A549 (cell line): ENCODE results near the gene UBE2S. TPM values are rescaled to one million over a fixed set of nuclear protein-coding genes. Genes with fewer than 3 reads are reported as not detected.
A peak's percentile ranks its signal among the peaks of the same experiment; 100 is the strongest.

ENCODE experiments used
- ATAC-seq, 2 experiments: fragments of 200-7000 bp in 1 of 2; fragments of >200 bp in 1 of 2; cut with Nextera tagmentation in 1 of 2; cut with Tn5 transposase in 1 of 2; 3 replicates each; pipeline versions ENCODE4 v1.8.0 to v1.9.1; 2018 to 2020; ENCODE audit warnings: mild to moderate bottlenecking in 1 of 2, moderate library complexity in 1 of 2
- CTCF ChIA-PET: fragments of 300-600 bp; sonication (Branson Sonifier 250); formaldehyde crosslinking; extraction: SDS; loops from one replicate; lab custom pipeline; 2021; ENCODE audit warnings: antibody characterized with exemption, inconsistent platforms; lab: Yijun Ruan, JAX
- POLR2A ChIA-PET: fragments of 350-600 bp; formaldehyde crosslinking; extraction: SDS; loops from one replicate; lab custom pipeline; 2021; ENCODE audit warnings: antibody characterized with exemption, inconsistent platforms; lab: Yijun Ruan, JAX
- DNase-seq, 2 experiments: peaks; one replicate each; pipeline versions ENCODE4 v3.0.0 to v3.0.0-alpha.2; 2011 to 2016; ENCODE audit warnings: low read depth in 1 of 2, low spot score in 1 of 2
- FAIRE-seq: peaks from 2 replicates; lab custom pipeline; 2011; peaks lifted over from hg19 to GRCh38; lab: Jason Lieb, UNC
- H3K27ac ChIP-seq, 2 experiments: fragments of >200 bp; sonication (Bioruptor Twin); formaldehyde crosslinking; 3 replicates each; pipeline ENCODE4 v1.5.1; 2016 to 2017
- H3K4me1 ChIP-seq: fragments of >200 bp; sonication (Bioruptor Twin); formaldehyde crosslinking; 3 replicates; pipeline ENCODE4 v1.6.1; 2016
- H3K4me2 ChIP-seq: fragments of >200 bp; sonication (Bioruptor Twin); formaldehyde crosslinking; 3 replicates; pipeline ENCODE4 v1.6.1; 2016
- H3K4me3 ChIP-seq: fragments of >200 bp; sonication (Bioruptor Twin); formaldehyde crosslinking; 3 replicates; pipeline ENCODE4 v1.5.1; 2016
- H3K9me3 ChIP-seq: fragments of >200 bp; sonication (Bioruptor Twin); formaldehyde crosslinking; 3 replicates; pipeline ENCODE4 v1.6.1; 2016
- CBX8 ChIP-seq: fragments of 200-600 bp; sonication (generic); IDR thresholded peaks from 2 replicates; pipeline ENCODE4 v1.6.1; 2016
- CEBPB ChIP-seq, 2 experiments: fragments of >200 bp in 1 of 2; sonication (Bioruptor Twin) in 1 of 2; formaldehyde crosslinking in 1 of 2; IDR thresholded peaks; 2 replicates each; pipeline ENCODE4 v1.6.1; 2012 to 2016
- CHD4 ChIP-seq: fragments of 200-600 bp; sonication (generic); IDR thresholded peaks from 2 replicates; pipeline ENCODE4 v1.6.1; 2016; ENCODE audit warnings: antibody characterized with exemption, mild to moderate bottlenecking, borderline replicate concordance
- EP300 ChIP-seq, 2 experiments: fragments of >200 bp; sonication (Bioruptor Twin); formaldehyde crosslinking; IDR thresholded peaks; 2 replicates in 1 of 2; 3 replicates in 1 of 2; pipeline ENCODE4 v1.6.1; 2016 to 2017
- ESRRA ChIP-seq: fragments of 150-350 bp; IDR thresholded peaks from 2 replicates; pipeline ENCODE4 v1.6.1; 2014; ENCODE audit warnings: mild to moderate bottlenecking, low read length, borderline replicate concordance
- FOSL2 ChIP-seq, 2 experiments: fragments of 450-650 bp in 1 of 2; fragments of >200 bp in 1 of 2; sonication (Bioruptor Twin) in 1 of 2; formaldehyde crosslinking; IDR thresholded peaks; 2 replicates each; pipeline versions ENCODE4 v1.5.0 to v1.6.1; 2016 to 2020; ENCODE audit warnings: mild to moderate bottlenecking in 1 of 2, moderate library complexity in 1 of 2
- GATA3 ChIP-seq: IDR thresholded peaks from 2 replicates; pipeline ENCODE4 v1.6.1; 2012; ENCODE audit warnings: borderline replicate concordance
- HOXB13 ChIP-seq: fragments of 250-450 bp; sonication (Bioruptor Pico); IDR thresholded peaks from 2 replicates; pipeline ENCODE4 v1.5.0; 2020; ENCODE audit warnings: low read depth, mild to moderate bottlenecking, moderate library complexity
- HOXB5 ChIP-seq: fragments of 250-450 bp; sonication (Bioruptor Pico); IDR thresholded peaks from 2 replicates; pipeline ENCODE4 v1.5.0; 2020; ENCODE audit warnings: mild to moderate bottlenecking, moderate library complexity
- PHF8 ChIP-seq: fragments of 200-600 bp; sonication (generic); IDR thresholded peaks from 2 replicates; pipeline ENCODE4 v1.6.1; 2016; ENCODE audit warnings: low read depth, mild to moderate bottlenecking, antibody characterized with exemption, moderate library complexity, borderline replicate concordance
- RAD21 ChIP-seq, 2 experiments: fragments of >200 bp in 1 of 2; sonication (Bioruptor Twin) in 1 of 2; formaldehyde crosslinking in 1 of 2; IDR thresholded peaks in 1 of 2; conservative IDR thresholded peaks in 1 of 2; 2 replicates in 1 of 2; 3 replicates in 1 of 2; pipeline ENCODE4 v1.6.1; 2012 to 2018; ENCODE audit warnings: inconsistent platforms in 1 of 2
- RARB ChIP-seq: fragments of 250-450 bp; sonication (Bioruptor Pico); IDR thresholded peaks from 2 replicates; pipeline ENCODE4 v1.8.0; 2021; ENCODE audit warnings: mild to moderate bottlenecking, moderate library complexity
- RCOR1 ChIP-seq: fragments of 150-350 bp; IDR thresholded peaks from 2 replicates; pipeline ENCODE4 v1.6.1; 2014; ENCODE audit warnings: antibody characterized with exemption, low read length, low read depth
- RNF2 ChIP-seq: fragments of 200-600 bp; sonication (generic); IDR thresholded peaks from 2 replicates; pipeline ENCODE4 v1.6.1; 2016; ENCODE audit warnings: low read depth, mild to moderate bottlenecking, antibody characterized with exemption, moderate library complexity, borderline replicate concordance
- SMC3 ChIP-seq: fragments of >200 bp; sonication (Bioruptor Twin); formaldehyde crosslinking; IDR thresholded peaks from 3 replicates; pipeline ENCODE4 v1.6.1; 2018; ENCODE audit warnings: inconsistent platforms
- TFCP2L1 ChIP-seq: fragments of 250-450 bp; sonication (Bioruptor Pico); IDR thresholded peaks from 2 replicates; pipeline ENCODE4 v1.5.0; 2021; ENCODE audit warnings: mild to moderate bottlenecking
- whole genome bisulfite sequencing: methylation state at CpG from one replicate; pipeline ENCODE4 v1.1.6; 2017; ENCODE audit errors: missing lambda C conversion rate; 5-methylcytosine and 5-hydroxymethylcytosine counted together
- polyA plus RNA-seq, 4 experiments: library from polyadenylated mRNA; depleted of rRNA in 3 of 4; stranded (reverse); fragments of >200 nt; fragmentation: RNase III in 1 of 4; extraction: RNeasy Plus Mini Kit Qiagen cat#74134 plus additional on column Dnase treatment in 1 of 4; gene quantifications; 2 replicates in 3 of 4; 3 replicates in 1 of 4; pipeline ENCODE4 v1.2.3, GENCODE V29; 2011 to 2017
- TF ChIP-seq, protein P1 (sequence below): IDR thresholded peaks from 2 replicates; pipeline ENCODE4 v1.6.1; 2012
- TF ChIP-seq, protein P2 (sequence below): fragments of >200 bp; sonication (Bioruptor Twin); formaldehyde crosslinking; IDR thresholded peaks from 3 replicates; pipeline ENCODE4 v1.5.1; 2016
- TF ChIP-seq, protein P3 (sequence below): fragments of >200 bp; sonication (Bioruptor Twin); formaldehyde crosslinking; IDR thresholded peaks from 3 replicates; pipeline ENCODE4 v1.6.1; 2016

Gene UBE2S
- polyA plus RNA-seq, 2 of the 4 experiments (the other 2 are of a cell fraction), result 139 to 295 TPM

DNA sequence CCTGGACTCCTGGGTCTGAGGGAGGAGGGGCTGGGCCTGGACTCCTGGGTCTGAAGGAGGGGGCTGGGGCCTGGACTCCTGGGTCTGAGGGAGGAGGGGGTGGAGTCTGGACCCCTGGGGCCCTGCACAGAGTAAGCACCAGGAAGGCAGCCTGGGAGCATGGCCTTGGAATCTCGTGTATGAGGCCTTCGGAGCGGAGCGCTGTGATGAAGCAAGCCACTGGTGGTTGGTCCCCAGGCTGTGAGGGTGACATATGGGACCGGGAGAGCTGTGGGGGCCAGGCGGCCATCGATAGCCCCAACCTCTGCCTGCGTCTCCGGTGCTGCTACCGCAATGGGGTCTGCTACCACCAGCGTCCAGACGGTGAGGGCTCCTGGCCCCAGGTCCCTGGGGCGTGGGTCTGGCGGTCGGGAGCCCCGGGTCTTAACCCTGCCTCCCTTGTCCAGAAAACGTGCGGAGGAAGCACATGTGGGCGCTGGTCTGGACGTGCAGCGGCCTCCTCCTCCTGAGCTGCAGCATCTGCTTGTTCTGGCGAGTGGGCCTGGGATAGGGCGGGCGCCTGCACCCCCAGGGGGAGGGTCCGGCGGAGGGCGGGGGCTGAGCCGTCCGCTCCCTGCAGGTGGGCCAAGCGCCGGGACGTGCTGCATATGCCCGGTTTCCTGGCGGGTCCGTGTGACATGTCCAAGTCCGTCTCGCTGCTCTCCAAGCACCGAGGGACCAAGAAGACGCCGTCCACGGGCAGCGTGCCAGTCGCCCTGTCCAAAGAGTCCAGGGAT lies 30.0 kb downstream of the UBE2S start:
- 87% methylated on average over 30 of the region's 43 CpGs for WGBS
- ATAC-seq (no peak), FAIRE-seq (no peak), DNase-seq (no peak)
- Histone ChIP-seq H3K27ac (peak overlapping the region; percentile 91 to 96; a peak in 5 of 6 replicates), H3K4me2 (peak overlapping the region; percentile 8; the same call in 1 of the 3 replicates), H3K4me3 (no peak overlapping the region), H3K4me1 (peaks cover 76% of the 10 kb centered on the region)
- POLR2A ChIA-PET, result no interaction called here
- no peak for TF ChIP-seq CBX8
- no peak for TF ChIP-seq PHF8
- TF ChIP-seq, protein P1, sequence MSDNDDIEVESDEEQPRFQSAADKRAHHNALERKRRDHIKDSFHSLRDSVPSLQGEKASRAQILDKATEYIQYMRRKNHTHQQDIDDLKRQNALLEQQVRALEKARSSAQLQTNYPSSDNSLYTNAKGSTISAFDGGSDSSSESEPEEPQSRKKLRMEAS, result 0 out of 2 replicates have a peak, but pooled peaks have one; percentile 23
- TF ChIP-seq RARB (CRISPR knock-in tag), result no peak
- TF ChIP-seq, all 56 proteins: peak for 1
- H3K9me3 ChIP-seq, result peaks cover 5% of the 10 kb centered on the region; the same call in 2 of the 3 replicates
- CTCF ChIA-PET, result interaction anchor here (1.0 to 2.3 kb wide), 6 partner anchors 10 to 86 kb away, joined by 4 to 12 read pairs (median 4); no protein-coding TSS in a partner anchor

DNA sequence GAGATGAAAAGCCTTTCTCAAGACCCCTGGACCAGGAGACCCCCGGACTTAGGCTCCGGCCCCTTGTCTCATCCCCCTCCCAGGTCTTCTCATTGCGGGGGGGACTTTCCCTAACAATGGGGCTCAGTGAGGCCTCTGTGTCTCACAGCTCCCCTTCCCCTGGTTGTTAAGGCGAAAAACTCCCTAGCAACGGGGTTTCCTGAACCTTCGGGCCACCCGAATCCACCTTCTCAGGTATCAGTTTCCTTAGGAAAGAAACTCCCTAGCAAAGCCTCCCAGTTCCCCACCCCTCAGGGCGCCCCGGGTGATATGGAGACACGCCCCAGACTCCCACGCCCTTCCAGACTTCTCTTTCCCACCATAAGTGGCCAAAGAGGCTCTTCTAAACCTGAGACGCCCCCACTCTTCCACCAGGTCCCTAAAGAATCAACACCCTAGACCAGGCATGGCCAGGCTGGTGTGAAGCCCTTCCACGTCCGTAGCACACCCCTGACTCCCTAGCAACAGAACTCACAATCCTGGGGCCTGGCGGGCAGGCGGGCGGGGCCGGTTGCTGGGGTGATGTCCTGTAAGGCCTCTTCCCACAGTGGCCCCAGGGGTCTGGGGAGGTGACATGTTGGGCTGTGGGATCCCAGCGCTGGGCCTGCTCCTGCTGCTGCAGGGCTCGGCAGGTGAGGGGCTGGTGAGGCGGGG lies 31.2 kb downstream of the UBE2S start, which contains the start of gene TMEM190:
Gene TMEM190, plus strand, starts transcription at position 586 of the 693 bp plus-strand sequence. Its CDS starts 28 bp downstream, at position 614.
- peak within 1 kb of the TSS; percentile 65 for H3K4me2 ChIP-seq

DNA sequence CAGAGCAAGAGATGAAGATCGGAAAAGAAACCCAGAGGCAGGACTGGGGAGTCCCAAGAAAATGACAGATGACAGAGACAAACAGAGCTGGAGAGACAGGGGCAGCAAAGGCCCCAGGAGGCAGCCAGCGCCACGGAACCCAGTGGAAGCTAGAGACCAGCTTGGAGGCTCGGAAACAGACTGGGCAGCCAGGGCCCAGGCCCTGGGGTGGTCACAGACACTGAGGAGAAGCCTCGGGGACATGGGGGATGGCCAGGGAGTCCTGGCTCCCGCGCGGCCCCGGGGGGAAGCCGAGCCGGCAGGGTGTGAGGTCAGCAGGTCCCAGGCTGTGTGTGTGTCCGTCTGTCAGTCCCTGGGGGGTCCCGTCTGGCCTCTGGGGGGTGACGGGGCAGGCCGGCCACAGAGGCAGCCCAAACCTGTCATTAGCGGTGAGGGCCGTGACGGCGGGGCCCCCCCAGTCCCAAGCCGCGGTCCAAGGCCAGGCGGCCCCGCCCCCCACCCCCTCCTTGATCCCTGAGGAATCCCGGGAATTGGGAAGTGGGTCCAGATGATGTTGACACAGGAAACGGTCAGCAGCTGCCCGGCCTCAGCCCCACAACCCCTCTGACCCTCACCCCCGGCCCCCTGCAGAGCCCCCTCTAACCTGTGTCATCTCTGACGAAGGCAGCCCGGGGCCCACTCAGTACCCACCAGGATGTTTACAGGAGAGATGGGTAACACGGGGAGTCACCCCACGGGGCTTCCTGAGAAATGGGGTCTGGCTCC lies 33.4 kb downstream of the UBE2S start:
- CTCF ChIA-PET, result interaction anchor here (0.7 to 2.5 kb wide), 4 partner anchors 10 to 283 kb away, joined by 4 to 17 read pairs (median 5); partner anchors contain the start of gene TMEM238
- H3K4me2 ChIP-seq, result peak overlapping the region; percentile 65
- DNase-seq (peak; percentile 75 to 88), ATAC-seq (peak; percentile 25 to 35), FAIRE-seq (no peak)
- POLR2A ChIA-PET, result interaction anchor here (1.0 to 1.1 kb wide), 3 partner anchors 8 to 225 kb away, joined by 3 to 7 read pairs (median 3); partner anchors contain the start of genes FIZ1 and TMEM238
- H3K4me1 ChIP-seq, result peaks cover 87% of the 10 kb centered on the region
- H3K4me3 ChIP-seq, result peak overlapping the region; percentile 15; the same call in 1 of the 3 replicates
- H3K27ac ChIP-seq, result peak overlapping the region; percentile 91 to 96
- no peaks in the 10 kb centered on the region for H3K9me3 ChIP-seq
- WGBS, result 3% methylated on average over 23 of the region's 31 CpGs
- TF ChIP-seq HOXB13 (CRISPR knock-in tag) (no peak; the same call in 1 of the 2 replicates), CEBPB (IDR thresholded peaks at IDR 0.05) (peak in 1 of 2 experiments; percentile 50; a peak in 1 of 4 replicates), RNF2 (no peak), GATA3 (peak; percentile 88), ESRRA (no peak), SMC3 (peak; percentile 24; the same call in 2 of the 3 replicates), RCOR1 (no peak), RARB (CRISPR knock-in tag) (0 out of 2 replicates have a peak, but pooled peaks have one; percentile 17), FOSL2 (IDR thresholded peaks at IDR 0.05) (peak; percentile 65; the same call in 1 of the 2 replicates), FOSL2 (CRISPR knock-in tag; IDR thresholded peaks at IDR 0.05) (peak; percentile 35; the same call in 1 of the 2 replicates), RAD21 (conservative IDR thresholded peaks at IDR 0.05 in 1 of 2, IDR thresholded peaks at IDR 0.05 in 1 of 2) (0 out of 5 replicates have a peak, but pooled peaks of 1 of the 2 experiments have one; percentile 31), EP300 (IDR thresholded peaks at IDR 0.05) (peak; percentile 96 to 99), TFCP2L1 (peak; percentile 89; the same call in 1 of the 2 replicates), HOXB5 (peak; percentile 61; the same call in 1 of the 2 replicates), CBX8 (no peak), CHD4 (no peak)
- TF ChIP-seq, protein P1, result peak; percentile 63

More for the DNA sequence above, 31.2 kb downstream of the UBE2S start, which contains the start of gene TMEM190:
- ChIA-PET POLR2A (interaction anchor here (1.0 to 1.5 kb wide), 3 partner anchors 8 to 37 kb away, joined by 3 to 8 read pairs (median 5); partner anchors contain the start of genes KMT5C, TMEM238 and UBE2S), CTCF (interaction anchor here (0.6 to 1.9 kb wide), 5 partner anchors 8 to 187 kb away, joined by 3 to 11 read pairs (median 4); partner anchors contain the start of gene TMEM238)
- TF ChIP-seq, protein P2, sequence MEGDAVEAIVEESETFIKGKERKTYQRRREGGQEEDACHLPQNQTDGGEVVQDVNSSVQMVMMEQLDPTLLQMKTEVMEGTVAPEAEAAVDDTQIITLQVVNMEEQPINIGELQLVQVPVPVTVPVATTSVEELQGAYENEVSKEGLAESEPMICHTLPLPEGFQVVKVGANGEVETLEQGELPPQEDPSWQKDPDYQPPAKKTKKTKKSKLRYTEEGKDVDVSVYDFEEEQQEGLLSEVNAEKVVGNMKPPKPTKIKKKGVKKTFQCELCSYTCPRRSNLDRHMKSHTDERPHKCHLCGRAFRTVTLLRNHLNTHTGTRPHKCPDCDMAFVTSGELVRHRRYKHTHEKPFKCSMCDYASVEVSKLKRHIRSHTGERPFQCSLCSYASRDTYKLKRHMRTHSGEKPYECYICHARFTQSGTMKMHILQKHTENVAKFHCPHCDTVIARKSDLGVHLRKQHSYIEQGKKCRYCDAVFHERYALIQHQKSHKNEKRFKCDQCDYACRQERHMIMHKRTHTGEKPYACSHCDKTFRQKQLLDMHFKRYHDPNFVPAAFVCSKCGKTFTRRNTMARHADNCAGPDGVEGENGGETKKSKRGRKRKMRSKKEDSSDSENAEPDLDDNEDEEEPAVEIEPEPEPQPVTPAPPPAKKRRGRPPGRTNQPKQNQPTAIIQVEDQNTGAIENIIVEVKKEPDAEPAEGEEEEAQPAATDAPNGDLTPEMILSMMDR, result no peak
- TF ChIP-seq, protein P3, sequence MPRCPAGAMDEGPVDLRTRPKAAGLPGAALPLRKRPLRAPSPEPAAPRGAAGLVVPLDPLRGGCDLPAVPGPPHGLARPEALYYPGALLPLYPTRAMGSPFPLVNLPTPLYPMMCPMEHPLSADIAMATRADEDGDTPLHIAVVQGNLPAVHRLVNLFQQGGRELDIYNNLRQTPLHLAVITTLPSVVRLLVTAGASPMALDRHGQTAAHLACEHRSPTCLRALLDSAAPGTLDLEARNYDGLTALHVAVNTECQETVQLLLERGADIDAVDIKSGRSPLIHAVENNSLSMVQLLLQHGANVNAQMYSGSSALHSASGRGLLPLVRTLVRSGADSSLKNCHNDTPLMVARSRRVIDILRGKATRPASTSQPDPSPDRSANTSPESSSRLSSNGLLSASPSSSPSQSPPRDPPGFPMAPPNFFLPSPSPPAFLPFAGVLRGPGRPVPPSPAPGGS, result no peak
- Histone ChIP-seq H3K27ac (peak within 1 kb of the TSS; percentile 91 to 96), H3K4me3 (no peak within 1 kb of the TSS), H3K9me3 (no peaks in the 10 kb centered on the region), H3K4me1 (peaks cover 86% of the 10 kb centered on the region)
- peak in 1 of 2 experiments; percentile 68 for DNase-seq
- 72% methylated on average over 21 of the region's 21 CpGs for WGBS
- FAIRE-seq, result no peak
- peak in 1 of 2 experiments; percentile 2; a peak in 2 of 6 replicates for ATAC-seq
